CD14-positive monocyte (primary cell): ENCODE measurements around the gene PTCD1. TPM values are rescaled to one million over a fixed set of nuclear protein-coding genes. Genes with fewer than 3 reads are reported as not detected.

ENCODE experiments used
- DNase-seq, 3 donors: peaks; one replicate each; pipeline ENCODE4 v3.0.0-alpha.2; 2011 to 2022
- H2AFZ ChIP-seq: 2 replicates; pipeline ENCODE4 v1.6.0; 2012; ENCODE audit warnings: mild to moderate bottlenecking, low read depth, low read length, inconsistent platforms; ENCODE audit not compliant: insufficient read depth, poor library complexity, severe bottlenecking
- H3K27ac ChIP-seq, 2 donors: 1 replicate in 1 of 2; 2 replicates in 1 of 2; pipeline ENCODE4 v1.5.1; 2012 to 2013; ENCODE audit warnings: low read length in 2 of 2, control low read depth in 1 of 2, inconsistent platforms in 1 of 2, low read depth in 1 of 2, mild to moderate bottlenecking in 1 of 2
- H3K27me3 ChIP-seq, 2 donors: one replicate each; pipeline versions ENCODE4 v1.6.0 to v1.6.1; 2011 to 2013; ENCODE audit warnings: low read length in 2 of 2; ENCODE audit not compliant: control insufficient read depth in 2 of 2, insufficient read depth in 2 of 2
- H3K36me3 ChIP-seq, 2 donors: replicated peaks in 1 of 2; 1 replicate in 1 of 2; 2 replicates in 1 of 2; pipeline versions ENCODE4 v1.5.1 to v1.6.1; 2012 to 2013; ENCODE audit warnings: low read length in 2 of 2, control low read depth in 1 of 2, inconsistent platforms in 1 of 2, mild to moderate bottlenecking in 1 of 2; ENCODE audit not compliant: insufficient read depth in 2 of 2, control insufficient read depth in 1 of 2
- H3K4me1 ChIP-seq, 2 donors: 1 replicate in 1 of 2; 2 replicates in 1 of 2; pipeline versions ENCODE4 v1.5.1 to v1.6.1; 2012 to 2013; ENCODE audit warnings: low read length in 2 of 2, control low read depth in 1 of 2, inconsistent platforms in 1 of 2, mild to moderate bottlenecking in 1 of 2, moderate library complexity in 1 of 2; ENCODE audit not compliant: insufficient read depth in 2 of 2, control insufficient read depth in 1 of 2
- H3K4me2 ChIP-seq: replicated peaks from 2 replicates; pipeline ENCODE3; 2012; ENCODE audit warnings: low read length, moderate library complexity, mild to moderate bottlenecking; ENCODE audit not compliant: poor library complexity, severe bottlenecking; ENCODE audit errors: extremely low read depth
- H3K4me3 ChIP-seq, 3 experiments: fragments of 200-600 bp in 1 of 3; sonication (generic) in 1 of 3; replicated peaks in 1 of 3; 1 replicate in 2 of 3; 2 replicates in 1 of 3; pipeline ENCODE4 v1.5.1; 2011 to 2013; ENCODE audit warnings: low read length in 3 of 3, mild to moderate bottlenecking in 3 of 3, control low read depth in 2 of 3, low read depth in 2 of 3, inconsistent platforms in 1 of 3, moderate library complexity in 1 of 3
- H3K79me2 ChIP-seq: 2 replicates; pipeline ENCODE4 v1.6.0; 2012; ENCODE audit warnings: mild to moderate bottlenecking, control low read depth, inconsistent platforms, low read length, moderate library complexity; ENCODE audit not compliant: insufficient read depth
- H3K9ac ChIP-seq: 2 replicates; pipeline ENCODE4 v1.6.0; 2017; ENCODE audit warnings: low read length, mild to moderate bottlenecking; ENCODE audit not compliant: insufficient read depth, poor library complexity, severe bottlenecking
- H3K9me3 ChIP-seq, 2 donors: replicated peaks in 1 of 2; 1 replicate in 1 of 2; 2 replicates in 1 of 2; pipeline versions ENCODE4 v1.5.1 to v1.6.1; 2012 to 2013; ENCODE audit warnings: low read length in 2 of 2, control low read depth in 1 of 2; ENCODE audit not compliant: control insufficient read depth in 1 of 2, insufficient read depth in 1 of 2
- H4K20me1 ChIP-seq: 2 replicates; pipeline ENCODE4 v1.6.0; 2012; ENCODE audit warnings: mild to moderate bottlenecking, low read length, control low read depth, moderate library complexity; ENCODE audit not compliant: insufficient read depth
- H3K27ac Mint-ChIP-seq, 7 donors: one replicate each; pipeline ENCODE4 v1.8.0; 2020; ENCODE audit warnings: mild to moderate bottlenecking in 7 of 7, mixed read lengths in 7 of 7, moderate library complexity in 6 of 7, inconsistent platforms in 2 of 7
- H3K27me3 Mint-ChIP-seq, 3 donors: one replicate each; pipeline ENCODE4 v1.8.0; 2021 to 2022; ENCODE audit warnings: low read depth in 3 of 3, mild to moderate bottlenecking in 3 of 3, mixed read lengths in 3 of 3, moderate library complexity in 3 of 3, inconsistent platforms in 1 of 3
- H3K36me3 Mint-ChIP-seq, 2 donors: one replicate each; pipeline ENCODE4 v1.8.0; 2020; ENCODE audit warnings: mixed read lengths in 2 of 2, inconsistent platforms in 1 of 2, mild to moderate bottlenecking in 1 of 2
- H3K4me1 Mint-ChIP-seq: one replicate; pipeline ENCODE4 v1.8.0; 2020; ENCODE audit warnings: mild to moderate bottlenecking, mixed read lengths
- H3K4me3 Mint-ChIP-seq, 2 donors: one replicate each; pipeline ENCODE4 v1.8.0; 2020; ENCODE audit warnings: mild to moderate bottlenecking in 2 of 2, mixed read lengths in 2 of 2, moderate library complexity in 1 of 2
- H3K9me3 Mint-ChIP-seq, 7 donors: one replicate each; pipeline ENCODE4 v1.8.0; 2020 to 2022; ENCODE audit warnings: mixed read lengths in 7 of 7, mild to moderate bottlenecking in 6 of 7, moderate library complexity in 6 of 7, inconsistent platforms in 2 of 7
- CTCF ChIP-seq: fragments of 200-600 bp; IDR thresholded peaks from one replicate; pipeline ENCODE4 v1.8.0; 2022; ENCODE audit warnings: antibody characterized with exemption, mild to moderate bottlenecking
- WGBS: methylation state at CpG from one replicate; pipeline ENCODE4 v1.1.5; 2013; ENCODE audit warnings: missing lambda C conversion rate; ENCODE audit not compliant: insufficient coverage; 5-methylcytosine and 5-hydroxymethylcytosine counted together
- intact Hi-C, 2 donors: fragments of 100-400 bp; cut with micrococcal nuclease; formaldehyde crosslinking; loops; one replicate each; pipeline versions ENCODE4 v1.15.0 to v1.15.1; 2023
- polyA plus RNA-seq, 3 donors: library from polyadenylated mRNA; depleted of rRNA in 1 of 3; unstranded in 2 of 3; stranded (reverse) in 1 of 3; fragments of 300-500 nt in 2 of 3; fragments of >200 nt in 1 of 3; fragmentation: Illumina TruSeq in 2 of 3; gene quantifications; 1 replicate in 2 of 3; 2 replicates in 1 of 3; pipeline ENCODE4 v1.2.3, GENCODE V29; 2012 to 2021

PTCD1 gene
- polyA plus RNA-seq, 3 donors: 0.74 to 4.3 (median 1.6) TPM

- H3K27ac Mint-ChIP-seq: peak overlapping the region; percentile 76 to 99 (median 99)
- intact Hi-C loops: loop anchor here (2.0 to 10.0 kb wide), 4 partner anchors 31 to 97 kb away; partner anchors contain the start of genes ARPC1B (in 1 of the 2), ZKSCAN5 (in 1 of the 2) and ZNF394 (in 1 of the 2)
- peaks cover 39 to 46% of the 10 kb centered on the region in 2 donors for H3K36me3 Mint-ChIP-seq
- WGBS: under 1% methylated on average over 27 of the region's 28 CpGs
- Histone ChIP-seq H2AFZ (peak overlapping the region; percentile 97), H3K27me3 (no peaks in the 10 kb centered on the region), H3K79me2 (peaks cover 71% of the 10 kb centered on the region), H3K9me3 (no peaks in the 10 kb centered on the region), H3K4me2 (peak overlapping the region; percentile 90), H3K4me1 (peaks cover 25 to 35% of the 10 kb centered on the region in 2 donors), H3K9ac (peak overlapping the region; percentile 90), H4K20me1 (peaks cover 70% of the 10 kb centered on the region), H3K36me3 (peaks cover 35 to 53% of the 10 kb centered on the region in 2 donors), H3K27ac (peak overlapping the region; percentile 95 to 97), H3K4me3 (peak overlapping the region; percentile 65 to 96 (median 93))
- peaks cover 0 to 2% (median 2%) of the 10 kb centered on the region in 3 donors for H3K27me3 Mint-ChIP-seq
- peak overlapping the region; percentile 97 to 99 for H3K4me3 Mint-ChIP-seq
- peaks cover 29% of the 10 kb centered on the region for H3K4me1 Mint-ChIP-seq
- peak in 2 of 3 donors; percentile 36 to 58 for DNase-seq
- TF ChIP-seq CTCF: no peak
- H3K9me3 Mint-ChIP-seq: no peaks in the 10 kb centered on the region
These were observed 30.7 kb downstream of the PTCD1 start for GRCh38 chr7:99407872-99408378.

GRCh38 chr7:99406557-99406956 is 32.0 kb downstream of the PTCD1 start:
- no CpG with 5 or more reads among the region's 1 CpG for whole genome bisulfite sequencing
- H2AFZ ChIP-seq: no peak overlapping the region
- peaks cover 25 to 35% of the 10 kb centered on the region in 2 donors for H3K4me1 ChIP-seq
- no peak overlapping the region for H3K27ac Mint-ChIP-seq
- H3K9me3 ChIP-seq: no peaks in the 10 kb centered on the region
- H3K27ac ChIP-seq: no peak overlapping the region
- H3K27me3 Mint-ChIP-seq: peaks cover 0 to 2% (median 2%) of the 10 kb centered on the region in 3 donors
- no peak overlapping the region for H3K4me2 ChIP-seq
- peaks cover 30 to 43% of the 10 kb centered on the region in 2 donors for H3K36me3 Mint-ChIP-seq
- H3K4me1 Mint-ChIP-seq: peaks cover 29% of the 10 kb centered on the region
- no peak for DNase-seq
- H3K9me3 Mint-ChIP-seq: no peaks in the 10 kb centered on the region
- no peak overlapping the region for H3K4me3 Mint-ChIP-seq
- peaks cover 25 to 48% of the 10 kb centered on the region in 2 donors for H3K36me3 ChIP-seq
- intact Hi-C loops: loop anchor here (2.0 to 10.0 kb wide), 2 partner anchors 30 to 98 kb away; partner anchors contain the start of genes ZKSCAN5 (in 1 of the 2) and ZNF394 (in 1 of the 2)
- peaks cover 73% of the 10 kb centered on the region for H3K79me2 ChIP-seq
- TF ChIP-seq CTCF: no peak
- H3K4me3 ChIP-seq: no peak overlapping the region
- H3K9ac ChIP-seq: no peak overlapping the region
- H4K20me1 ChIP-seq: peaks cover 74% of the 10 kb centered on the region
- H3K27me3 ChIP-seq: no peaks in the 10 kb centered on the region
